ENCODE results near the gene NXPE3. TPM values are rescaled to one million over a fixed set of nuclear protein-coding genes. Genes with fewer than 3 reads are reported as not detected.

Gene NXPE3
- total and polyA plus RNA-seq, 9 of the 15 experiments (the other 6 are each of a cell fraction or from before 2014, with no cell fraction given) = 0.25 to 2.5 (median 0.95) TPM

DNA sequence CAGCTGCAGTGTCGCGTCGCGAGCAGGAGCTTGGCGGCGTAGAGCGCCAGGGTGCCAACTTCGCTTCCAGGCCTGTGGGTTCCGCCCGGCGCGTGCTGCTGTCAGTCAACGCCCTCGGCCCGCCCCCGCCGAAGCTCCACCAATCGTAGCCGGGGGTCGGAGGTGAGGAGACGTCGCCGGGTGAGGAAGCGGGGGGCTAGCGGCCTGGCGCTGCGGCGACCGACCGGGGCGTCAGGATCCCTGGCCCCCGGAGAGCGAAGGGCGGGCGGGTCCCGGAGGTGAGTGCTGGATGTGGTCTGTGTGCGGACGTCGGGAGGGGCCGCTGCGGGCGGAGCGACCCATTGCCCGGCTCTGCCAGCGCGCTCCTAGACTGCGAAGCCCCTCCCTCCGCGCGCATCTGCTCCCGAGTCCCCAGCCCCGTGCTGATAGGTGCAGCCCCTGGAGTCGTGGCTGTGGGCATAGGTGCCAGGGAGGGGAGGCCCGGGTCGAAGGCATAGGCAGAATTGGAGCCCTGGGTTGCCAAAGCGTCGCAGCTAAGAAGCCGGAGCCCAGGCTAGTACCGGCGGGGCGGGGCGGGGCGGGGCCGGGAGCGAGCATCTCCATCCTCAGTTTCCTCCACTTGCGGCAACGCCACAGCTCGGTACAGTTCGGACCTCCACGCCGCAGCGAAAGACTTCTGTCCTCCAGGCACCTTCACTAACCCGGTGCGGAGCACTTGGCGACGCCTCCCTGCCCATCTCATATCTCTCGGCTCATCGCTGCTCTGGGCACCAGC is at the start of gene NXPE3 (continued):
- TF ChIP-seq TBL1XR1 (IDR thresholded peaks at IDR 0.05; ENCODE audit: low read length in 2 of 2) (no peak), NELFE (IDR thresholded peaks at IDR 0.05; ENCODE audit: insufficient read depth, insufficient read length) (no peak), NRF1 (conservative IDR thresholded peaks at IDR 0.05 in 1 of 2, IDR thresholded peaks at IDR 0.05 in 1 of 2) (peak; percentile 50 to 55; a peak in 3 of 4 replicates), CXXC5 (CRISPR knock-in tag; IDR thresholded peaks at IDR 0.05) (peak; percentile 86), SAP30 (IDR thresholded peaks at IDR 0.05; ENCODE audit: borderline replicate concordance, insufficient read depth, low read depth, low read length, poor library complexity, severe bottlenecking) (no peak)
- TF ChIP-seq, protein P1, sequence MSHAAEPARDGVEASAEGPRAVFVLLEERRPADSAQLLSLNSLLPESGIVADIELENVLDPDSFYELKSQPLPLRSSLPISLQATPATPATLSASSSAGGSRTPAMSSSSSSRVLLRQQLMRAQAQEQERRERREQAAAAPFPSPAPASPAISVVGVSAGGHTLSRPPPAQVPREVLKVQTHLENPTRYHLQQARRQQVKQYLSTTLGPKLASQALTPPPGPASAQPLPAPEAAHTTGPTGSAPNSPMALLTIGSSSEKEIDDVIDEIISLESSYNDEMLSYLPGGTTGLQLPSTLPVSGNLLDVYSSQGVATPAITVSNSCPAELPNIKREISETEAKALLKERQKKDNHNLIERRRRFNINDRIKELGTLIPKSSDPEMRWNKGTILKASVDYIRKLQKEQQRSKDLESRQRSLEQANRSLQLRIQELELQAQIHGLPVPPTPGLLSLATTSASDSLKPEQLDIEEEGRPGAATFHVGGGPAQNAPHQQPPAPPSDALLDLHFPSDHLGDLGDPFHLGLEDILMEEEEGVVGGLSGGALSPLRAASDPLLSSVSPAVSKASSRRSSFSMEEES (CRISPR knock-in tag; IDR thresholded peaks at IDR 0.05) = no peak

- no peak for DNase-seq (ENCODE audit: extremely low read depth in 1 of 4, low spot score in 3 of 4)
- in situ Hi-C loops (cut with MboI) (no loop called here), intact Hi-C loops (cut with micrococcal nuclease) (no loop called here)
- Histone ChIP-seq H3K9ac (ENCODE audit: insufficient read depth in 1 of 2, low read depth in 2 of 2, low read length in 2 of 2) (no peak overlapping the region), H2AFZ (ENCODE audit: low read depth, low read length) (no peak overlapping the region), H3K4me1 (replicated peaks in 1 of 2; ENCODE audit: control insufficient read depth in 2 of 2, insufficient read depth in 2 of 2, low read length in 2 of 2) (no peaks in the 10 kb centered on the region; a peak in 3 of 5 replicates), H3K4me3 (no peak overlapping the region), H3K9me3 (replicated peaks; ENCODE audit: control insufficient read depth, insufficient read depth, low read depth, low read length) (no peaks in the 10 kb centered on the region), H3K36me3 (ENCODE audit: control insufficient read depth, insufficient read depth, low read length) (peaks cover 63% of the 10 kb centered on the region), H3K27me3 (ENCODE audit: control insufficient read depth in 2 of 2, insufficient read depth in 2 of 2, low read length in 2 of 2) (no peaks in the 10 kb centered on the region), H3K27ac (ENCODE audit: extremely low read depth, low read depth, low read length) (no peak overlapping the region), H3K9me1 (ENCODE audit: control insufficient read depth, insufficient read depth, low read length) (no peaks in the 10 kb centered on the region), H4K20me1 (replicated peaks; ENCODE audit: control insufficient read depth, insufficient read depth, low read length) (no peaks in the 10 kb centered on the region), H3K79me2 (ENCODE audit: control insufficient read depth, insufficient read depth, low read length) (peaks cover 20% of the 10 kb centered on the region), H3K4me2 (ENCODE audit: insufficient read depth, low read length) (no peak overlapping the region)
- 0 out of 2 replicates have a peak, but pooled peaks have one; percentile 16 for TF ChIP-seq CEBPB (tag; IDR thresholded peaks at IDR 0.05)
- TF ChIP-seq CSDE1 (IDR thresholded peaks at IDR 0.05) = no peak
- CTCF ChIA-PET (ENCODE audit: low intra/inter-chr PET ratio) = no interaction called here
- no TSS peak for BruUV-seq (replicated peaks)
- POLR2A ChIA-PET = interaction anchor here (0.7 kb wide), 1 partner anchor 101 kb away, joined by 3 read pairs; no protein-coding TSS in a partner anchor
- no peak for ATAC-seq
- FAIRE-seq = no peak
- 79% methylated on average over 4 of the region's 5 CpGs for whole genome bisulfite sequencing (ENCODE audit: insufficient coverage, low coverage, missing lambda C conversion rate)
These were observed 49.4 kb upstream of the NXPE3 start for GRCh38 chr3:101729586-101729985.

Measured in K562 (cell line).